ENCODE measurements around the gene RAB36. TPM values are rescaled to one million over a fixed set of nuclear protein-coding genes. Genes with fewer than 3 reads are reported as not detected.

The RAB36 gene
- total RNA-seq, 2 experiments from 2014 or later = 0.33 TPM; not detected in 1

- DNase-seq = no peak
- ChIA-PET POLR2A (no interaction called here), CTCF (interaction anchor here (1.2 kb wide), 1 partner anchor 8 kb away, joined by 4 read pairs; no protein-coding TSS in a partner anchor)
- Mint-ChIP-seq H3K4me1 (peaks cover 70% of the 10 kb centered on the region), H3K9me3 (no peaks in the 10 kb centered on the region), H3K27me3 (peaks cover 2% of the 10 kb centered on the region), H3K36me3 (ENCODE audit: low read depth) (no peaks in the 10 kb centered on the region), H3K27ac (no peak overlapping the region), H3K4me3 (no peak overlapping the region)
Measured at GRCh38 chr22:23140385-23140784, 4.9 kb upstream of the RAB36 start.

DNA sequence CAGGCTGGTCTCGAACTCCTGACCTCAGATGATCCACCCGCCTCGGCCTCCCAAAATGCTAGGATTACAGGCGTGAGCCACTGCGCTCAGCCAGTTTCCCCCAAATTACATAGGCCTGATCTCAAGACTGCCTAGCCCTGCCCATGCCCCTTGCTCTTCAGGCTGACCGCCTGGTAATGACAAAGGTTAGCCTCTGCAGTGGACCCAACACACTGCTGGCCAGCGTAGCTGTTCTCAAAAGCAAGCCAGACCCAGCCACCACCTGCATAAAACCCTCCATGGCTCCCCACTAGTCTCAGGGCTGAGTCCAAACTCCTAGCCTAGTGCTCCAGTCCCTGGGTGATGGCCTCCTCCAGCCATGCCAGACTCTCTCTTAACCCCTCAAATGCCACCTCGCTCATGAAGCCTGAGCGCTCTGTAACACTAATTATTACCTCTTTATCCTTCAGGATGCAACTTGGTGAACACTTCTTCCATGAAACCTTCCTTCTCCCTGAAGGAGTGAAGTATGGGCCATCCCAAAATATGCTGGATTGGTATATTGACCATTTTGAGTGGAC, 2.7 kb upstream of the RAB36 start:
- peaks cover 63% of the 10 kb centered on the region for H3K4me1 Mint-ChIP-seq
- no peaks in the 10 kb centered on the region for H3K36me3 Mint-ChIP-seq (ENCODE audit: low read depth)
- no peaks in the 10 kb centered on the region for H3K9me3 Mint-ChIP-seq
- H3K27ac Mint-ChIP-seq = peak overlapping the region; percentile 82
- DNase-seq = no peak
- peak overlapping the region; percentile 58 for H3K4me3 Mint-ChIP-seq
- ChIA-PET POLR2A (interaction anchor here (1.0 to 1.3 kb wide), 2 partner anchors 23 to 40 kb away, joined by 3 to 4 read pairs; no protein-coding TSS in a partner anchor), CTCF (interaction anchor here (0.6 to 1.0 kb wide), 3 partner anchors 10 to 258 kb away, joined by 3 to 4 read pairs (median 3); no protein-coding TSS in a partner anchor)
- peaks cover 4% of the 10 kb centered on the region for H3K27me3 Mint-ChIP-seq

- Mint-ChIP-seq H3K4me3 (no peak overlapping the region), H3K4me1 (peaks cover 58% of the 10 kb centered on the region), H3K36me3 (ENCODE audit: low read depth) (no peaks in the 10 kb centered on the region)
Measured at GRCh38 chr22:23143119-23143518, 2.2 kb upstream of the RAB36 start.

GRCh38 chr22:23144432-23144831, 845 bp upstream of the RAB36 start:
- no peaks in the 10 kb centered on the region for H3K36me3 Mint-ChIP-seq (ENCODE audit: low read depth)
- no peaks in the 10 kb centered on the region for H3K9me3 Mint-ChIP-seq
- CTCF ChIA-PET = interaction anchor here (0.7 to 1.5 kb wide), 4 partner anchors 10 to 533 kb away, joined by 3 to 6 read pairs (median 4); no protein-coding TSS in a partner anchor
- DNase-seq = no peak
- H3K4me3 Mint-ChIP-seq = no peak overlapping the region
- peaks cover 7% of the 10 kb centered on the region for H3K27me3 Mint-ChIP-seq
- H3K4me1 Mint-ChIP-seq = peaks cover 48% of the 10 kb centered on the region
- POLR2A ChIA-PET = interaction anchor here (0.7 to 1.8 kb wide), 2 partner anchors 36 to 213 kb away, joined by 3 to 6 read pairs; partner anchors contain the start of gene BCR
- H3K27ac Mint-ChIP-seq = no peak overlapping the region

More at GRCh38 chr22:23143119-23143518, 2.2 kb upstream of the RAB36 start:
- peak overlapping the region; percentile 82 for H3K27ac Mint-ChIP-seq
- peaks cover 7% of the 10 kb centered on the region for H3K27me3 Mint-ChIP-seq
- ChIA-PET POLR2A (no interaction called here), CTCF (interaction anchor here (0.7 kb wide), 1 partner anchor 38 kb away, joined by 3 read pairs; no protein-coding TSS in a partner anchor)
- no peak for DNase-seq
- H3K9me3 Mint-ChIP-seq = no peaks in the 10 kb centered on the region

DNA sequence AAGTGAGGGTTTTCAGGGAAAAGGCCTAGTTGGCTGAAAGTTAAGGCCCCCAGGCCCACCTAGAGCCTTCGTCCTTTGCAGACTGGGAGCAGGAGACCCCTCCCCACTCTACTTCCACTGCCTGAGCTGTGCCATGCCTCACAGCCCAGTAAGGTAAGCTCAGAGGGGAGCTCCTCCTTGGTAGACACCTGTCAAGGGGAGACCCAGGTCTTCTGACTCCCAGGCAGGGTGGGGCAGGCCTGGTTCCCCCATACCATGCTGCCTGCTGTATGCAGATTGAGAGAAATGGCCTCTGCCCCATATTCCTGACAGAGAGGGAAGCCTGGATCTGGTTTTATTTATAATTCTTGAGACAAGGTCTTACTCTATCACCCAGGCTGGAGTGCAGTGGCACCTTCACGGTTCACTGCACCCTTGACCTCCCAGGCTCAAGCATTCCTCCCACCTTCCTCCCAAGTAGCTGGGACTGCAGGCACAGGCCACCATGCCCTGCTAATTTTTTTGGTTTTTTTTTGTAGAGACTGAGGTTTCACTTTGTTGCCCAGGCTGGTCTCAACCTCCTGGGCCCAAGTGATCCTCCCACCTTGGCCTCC, 697 bp downstream of the RAB36 start:
- H3K27ac Mint-ChIP-seq = no peak overlapping the region
- peaks cover 38% of the 10 kb centered on the region for H3K4me1 Mint-ChIP-seq
- H3K36me3 Mint-ChIP-seq (ENCODE audit: low read depth) = no peaks in the 10 kb centered on the region
- no peak overlapping the region for H3K4me3 Mint-ChIP-seq
- H3K27me3 Mint-ChIP-seq = peaks cover 7% of the 10 kb centered on the region
- no peak for DNase-seq
- POLR2A ChIA-PET = interaction anchor here (1.8 kb wide), 1 partner anchor 34 kb away, joined by 6 read pairs; the partner anchor contains the start of gene BCR
- no peaks in the 10 kb centered on the region for H3K9me3 Mint-ChIP-seq
- CTCF ChIA-PET = interaction anchor here (0.8 to 1.5 kb wide), 6 partner anchors 8 to 185 kb away, joined by 3 to 6 read pairs (median 4); no protein-coding TSS in a partner anchor

- Mint-ChIP-seq H3K27me3 (peaks cover 7% of the 10 kb centered on the region), H3K36me3 (ENCODE audit: low read depth) (no peaks in the 10 kb centered on the region), H3K27ac (no peak overlapping the region), H3K4me3 (no peak overlapping the region), H3K4me1 (peaks cover 33% of the 10 kb centered on the region), H3K9me3 (no peaks in the 10 kb centered on the region)
- no peak for DNase-seq
- ChIA-PET CTCF (interaction anchor here (1.0 to 1.4 kb wide), 3 partner anchors 8 to 186 kb away, joined by 3 to 4 read pairs (median 3); no protein-coding TSS in a partner anchor), POLR2A (interaction anchor here (0.9 kb wide), 1 partner anchor 8 kb away, joined by 3 read pairs; no protein-coding TSS in a partner anchor)
Measured at GRCh38 chr22:23146478-23147205, 1.4 kb downstream of the RAB36 start.

DNA sequence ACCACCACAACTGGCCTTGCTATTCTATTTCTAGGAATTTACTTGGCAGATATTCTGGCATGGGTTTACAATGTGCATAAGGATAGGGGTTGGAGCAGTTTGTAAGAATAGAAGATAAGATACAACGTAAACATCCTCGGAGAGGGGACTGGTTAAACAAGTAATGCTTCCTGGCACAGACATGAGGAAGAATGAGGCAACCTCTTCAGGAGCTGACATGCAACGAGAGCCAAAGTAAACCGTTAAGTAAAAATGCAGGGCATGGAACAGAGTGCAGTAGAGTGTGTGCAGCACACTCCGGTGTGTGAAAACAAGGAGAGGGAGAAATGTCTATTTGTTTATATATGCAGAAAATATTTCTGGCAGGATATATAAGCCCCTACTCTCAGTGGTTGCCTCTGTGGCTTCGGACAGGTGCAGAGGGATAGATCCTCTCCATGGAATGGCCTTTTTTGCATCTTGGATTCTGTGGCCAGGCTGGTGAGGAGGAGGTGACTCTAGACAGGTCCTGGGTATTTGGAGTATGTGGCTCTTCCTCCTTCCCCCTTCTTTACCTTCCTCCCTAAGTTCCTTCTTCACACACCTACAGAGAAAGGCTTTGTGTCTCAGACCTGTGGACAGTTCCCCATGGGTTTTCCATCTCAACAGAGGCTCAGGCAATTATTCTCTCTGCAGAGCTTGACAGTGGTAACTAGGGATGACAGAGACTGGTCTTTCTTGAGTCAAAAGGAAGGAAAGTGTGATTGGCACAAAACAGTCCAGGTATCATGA, 2.5 kb downstream of the RAB36 start:
- POLR2A ChIA-PET = no interaction called here
- CTCF ChIA-PET = interaction anchor here (1.9 kb wide), 1 partner anchor 134 kb away, joined by 5 read pairs; no protein-coding TSS in a partner anchor
- no peak for DNase-seq
- Mint-ChIP-seq H3K9me3 (no peaks in the 10 kb centered on the region), H3K4me1 (peaks cover 25% of the 10 kb centered on the region), H3K27me3 (peaks cover 7% of the 10 kb centered on the region), H3K36me3 (ENCODE audit: low read depth) (no peaks in the 10 kb centered on the region), H3K27ac (no peak overlapping the region), H3K4me3 (no peak overlapping the region)

- Mint-ChIP-seq H3K4me3 (no peak overlapping the region), H3K36me3 (ENCODE audit: low read depth) (no peaks in the 10 kb centered on the region), H3K4me1 (peaks cover 19% of the 10 kb centered on the region), H3K27me3 (peaks cover 5% of the 10 kb centered on the region), H3K9me3 (no peaks in the 10 kb centered on the region), H3K27ac (no peak overlapping the region)
- no peak for DNase-seq
- CTCF ChIA-PET = interaction anchor here (1.9 kb wide), 1 partner anchor 132 kb away, joined by 5 read pairs; no protein-coding TSS in a partner anchor
- POLR2A ChIA-PET = no interaction called here
Measured at GRCh38 chr22:23149743-23150238, 4.5 kb downstream of the RAB36 start.

DNA sequence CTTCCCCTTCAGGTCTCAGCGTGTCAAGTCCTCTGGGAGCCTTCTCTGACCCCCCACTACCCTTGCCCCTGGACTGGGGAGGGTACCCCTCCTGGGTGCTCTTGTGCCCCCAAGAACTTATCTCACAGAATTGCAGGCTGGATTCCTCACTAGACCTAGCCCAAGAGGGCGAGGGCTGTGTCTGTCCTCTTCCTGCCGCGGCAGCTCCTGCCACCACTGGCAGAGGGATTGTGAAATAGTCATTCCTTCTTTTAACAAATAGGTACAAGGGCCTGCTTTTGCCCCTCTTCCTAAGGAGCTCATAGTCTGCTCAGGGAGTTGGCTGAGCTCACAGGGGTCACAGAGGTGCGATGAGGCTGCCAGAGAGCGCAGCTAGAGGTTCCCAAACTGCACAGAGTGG, 5.5 kb downstream of the RAB36 start:
- POLR2A ChIA-PET = no interaction called here
- peaks cover 11% of the 10 kb centered on the region for H3K4me1 Mint-ChIP-seq
- no peaks in the 10 kb centered on the region for H3K9me3 Mint-ChIP-seq
- no peak overlapping the region for H3K27ac Mint-ChIP-seq
- H3K27me3 Mint-ChIP-seq = peaks cover 5% of the 10 kb centered on the region
- no peaks in the 10 kb centered on the region for H3K36me3 Mint-ChIP-seq (ENCODE audit: low read depth)
- no peak overlapping the region for H3K4me3 Mint-ChIP-seq
- CTCF ChIA-PET = interaction anchor here (1.0 kb wide), 1 partner anchor 139 kb away, joined by 3 read pairs; no protein-coding TSS in a partner anchor
- no peak for DNase-seq

DNA sequence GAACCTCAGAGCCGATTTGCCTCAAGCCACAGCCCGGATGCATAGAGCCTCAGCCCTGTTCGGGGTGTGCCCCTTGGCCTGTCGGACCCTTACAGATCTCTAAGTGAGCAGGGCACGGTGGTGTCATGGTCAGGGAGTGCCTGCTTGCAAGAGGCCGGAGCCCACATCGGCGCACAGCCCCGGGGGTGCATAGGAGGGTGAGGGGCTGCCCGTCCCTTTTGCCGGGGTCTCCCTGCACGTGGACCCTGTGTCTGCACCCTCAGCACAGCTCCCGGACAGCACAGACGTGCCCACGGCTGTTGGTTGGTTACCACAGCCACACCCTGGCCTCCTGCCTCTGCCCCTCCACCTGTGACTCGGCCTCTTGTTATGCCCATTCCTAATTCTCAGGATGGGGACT, 6.5 kb downstream of the RAB36 start:
- Mint-ChIP-seq H3K36me3 (ENCODE audit: low read depth) (no peaks in the 10 kb centered on the region), H3K9me3 (no peaks in the 10 kb centered on the region), H3K4me3 (no peak overlapping the region), H3K4me1 (peaks cover 11% of the 10 kb centered on the region), H3K27ac (no peak overlapping the region), H3K27me3 (peaks cover 5% of the 10 kb centered on the region)
- ChIA-PET CTCF (interaction anchor here (0.6 to 1.0 kb wide), 2 partner anchors 138 to 342 kb away, joined by 3 read pairs; no protein-coding TSS in a partner anchor), POLR2A (no interaction called here)
- no peak for DNase-seq

DNA sequence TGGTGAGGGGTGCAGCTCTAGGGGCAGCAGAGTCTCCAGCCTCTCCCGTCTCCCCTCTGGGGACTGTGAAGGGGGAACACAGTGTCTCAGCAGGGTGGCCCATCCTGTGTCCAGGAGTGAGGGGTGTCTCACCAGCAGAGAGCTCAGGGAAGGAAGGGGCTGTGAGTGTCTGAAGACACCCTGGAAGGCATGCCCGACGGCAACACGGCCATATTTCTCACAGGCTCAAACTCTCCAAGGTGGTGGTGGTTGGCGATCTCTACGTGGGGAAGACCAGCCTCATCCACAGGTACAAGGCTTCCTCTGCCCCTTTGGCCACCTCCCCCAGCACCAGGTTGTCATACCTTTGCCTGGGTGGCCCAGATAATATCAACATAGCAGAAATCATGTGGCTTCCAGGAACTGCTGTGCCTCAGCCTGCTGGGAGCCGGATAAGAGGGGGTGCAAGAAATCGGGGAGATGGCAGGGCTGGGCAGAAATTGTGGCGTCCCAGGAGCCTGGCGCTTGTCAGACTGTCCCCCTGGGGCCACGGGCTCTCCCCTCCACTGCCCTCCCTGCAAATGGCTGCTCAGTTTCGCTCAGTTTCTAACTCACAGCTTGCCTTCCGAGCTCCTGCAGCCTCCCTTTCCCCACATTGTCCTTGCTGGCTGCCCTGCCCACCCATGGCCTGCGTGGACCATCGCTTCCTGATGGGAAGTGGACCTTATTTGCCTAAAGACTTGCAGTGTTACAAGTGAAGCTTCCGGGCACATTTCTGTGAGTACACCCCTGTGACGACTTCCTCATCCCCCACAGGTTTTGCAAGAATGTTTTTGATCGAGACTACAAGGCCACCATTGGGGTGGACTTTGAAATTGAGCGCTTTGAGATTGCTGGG, 7.2 kb downstream of the RAB36 start:
- Mint-ChIP-seq H3K36me3 (ENCODE audit: low read depth) (no peaks in the 10 kb centered on the region), H3K27ac (no peak overlapping the region), H3K9me3 (no peaks in the 10 kb centered on the region), H3K4me3 (no peak overlapping the region), H3K27me3 (peaks cover 5% of the 10 kb centered on the region), H3K4me1 (peaks cover 11% of the 10 kb centered on the region)
- POLR2A ChIA-PET = no interaction called here
- no peak for DNase-seq
- CTCF ChIA-PET = interaction anchor here (1.2 kb wide), 1 partner anchor 138 kb away, joined by 4 read pairs; no protein-coding TSS in a partner anchor

All from activated CD4-positive, alpha-beta memory T cell treated with anti-CD3 and anti-CD28 coated beads, Interleukin-2, amount 10 ng/mL, durations not matched to agents 7 days and 5 days (primary cell).